ENCODE results near the gene SMYD3. TPM values are rescaled to one million over a fixed set of nuclear protein-coding genes. Genes with fewer than 3 reads are reported as not detected.

The SMYD3 gene
- total RNA-seq, 1 experiment from 2014 or later, result 25.5 TPM

- no peaks in the 10 kb centered on the region for H3K27me3 Mint-ChIP-seq (ENCODE audit: low read depth)
- peaks cover 0 to 6% (median 3%) of the 10 kb centered on the region in 3 experiments; a peak in 2 of 7 replicates for H3K36me3 Mint-ChIP-seq (ENCODE audit: insufficient read depth in 1 of 3, low read depth in 3 of 3)
- H2BK12ac ChIP-seq (ENCODE audit: insufficient read length, low read depth, low read length), result no peak overlapping the region
- H3K9me3 Mint-ChIP-seq, result peaks cover 3% of the 10 kb centered on the region in 2 experiments; a peak in 2 of 5 replicates
- H4K8ac ChIP-seq (replicated peaks; ENCODE audit: insufficient read length, low read depth, low read length), result no peak overlapping the region
- no peaks in the 10 kb centered on the region for H3K79me2 ChIP-seq (ENCODE audit: insufficient read depth, low read length)
- no peaks in the 10 kb centered on the region for H3K79me1 ChIP-seq (ENCODE audit: insufficient read depth, low read depth, low read length, poor library complexity, severe bottlenecking)
- H3K27ac Mint-ChIP-seq, result no peak overlapping the region
- no peak overlapping the region for H4K5ac ChIP-seq (ENCODE audit: insufficient read length, low read depth, low read length)
- H2BK20ac ChIP-seq (ENCODE audit: low read depth, low read length, poor library complexity, severe bottlenecking), result no peak overlapping the region
- no peak for TF ChIP-seq CTCF (conservative IDR thresholded peaks at IDR 0.05)
- H3K27ac ChIP-seq (ENCODE audit: insufficient read length, low read depth, low read length), result no peak overlapping the region
- no peak overlapping the region for H2BK5ac ChIP-seq (ENCODE audit: insufficient read length, low read length)
- H3K23me2 ChIP-seq (ENCODE audit: insufficient read length, low read depth, low read length, poor library complexity, severe bottlenecking), result no peaks in the 10 kb centered on the region
- no peak overlapping the region for H3K14ac ChIP-seq (ENCODE audit: insufficient read depth, low read length)
- H2BK15ac ChIP-seq (ENCODE audit: low read depth, low read length), result no peak overlapping the region
- H3K4me3 Mint-ChIP-seq, result no peak overlapping the region
- H3K4me2 ChIP-seq (ENCODE audit: insufficient read depth, insufficient read length, low read length), result no peak overlapping the region
- no peak overlapping the region for H2BK120ac ChIP-seq (ENCODE audit: low read depth, low read length, poor library complexity, severe bottlenecking)
- H4K20me1 ChIP-seq (ENCODE audit: control insufficient read depth, insufficient read depth, insufficient read length), result no peaks in the 10 kb centered on the region
- H3K4ac ChIP-seq (ENCODE audit: low read depth, low read length), result no peak overlapping the region
- no peaks in the 10 kb centered on the region for H3K27me3 ChIP-seq (ENCODE audit: insufficient read depth, low read length)
- no peak overlapping the region for H3K9ac ChIP-seq (ENCODE audit: extremely low read depth, insufficient read length, low read length)
- no peak overlapping the region for H3T11ph ChIP-seq (ENCODE audit: low read length)
- no peaks in the 10 kb centered on the region for H3K9me3 ChIP-seq (ENCODE audit: control insufficient read depth, low read depth, low read length)
- H3K4me1 Mint-ChIP-seq, result peaks cover 0 to 2% of the 10 kb centered on the region in 2 experiments; a peak in 3 of 4 replicates
- no peak overlapping the region for H3K56ac ChIP-seq (ENCODE audit: insufficient read length, low read depth, low read length)
- no peak overlapping the region for H2AK5ac ChIP-seq (ENCODE audit: insufficient read length, low read length)
- no peak overlapping the region for H3K23ac ChIP-seq (ENCODE audit: insufficient read length, low read depth, low read length)
- H4K91ac ChIP-seq (ENCODE audit: insufficient read length, low read depth, low read length), result no peak overlapping the region
- H3K18ac ChIP-seq (ENCODE audit: insufficient read length, low read depth, low read length), result no peak overlapping the region
- no CpG with 5 or more reads among the region's 3 CpGs for WGBS (ENCODE audit: extremely low coverage, insufficient read length, low lambda C conversion rate)
- H3K4me1 ChIP-seq (ENCODE audit: insufficient read depth, low read length), result no peaks in the 10 kb centered on the region
- DNase-seq, result no peak
- H2AFZ ChIP-seq (ENCODE audit: low read length), result no peak overlapping the region
Observed at GRCh38 chr1:245843101-245843500, 664.0 kb downstream of the SMYD3 start.

Measured in H9 (cell line).